Mesenchymal stem cell (in vitro differentiated cells and primary cell): ENCODE data around the gene MYH9.

Experiments used
- DNase-seq: peaks from one replicate; pipeline ENCODE4 v3.0.0-alpha.2; 2013
- H2AFZ ChIP-seq: one replicate; pipeline ENCODE4 v1.6.1; 2013; ENCODE audit warnings: low read depth, mild to moderate bottlenecking, control low read depth, inconsistent platforms, low read length, moderate library complexity
- H2AK5ac ChIP-seq: 2 replicates; pipeline ENCODE4 v1.6.1; 2013; ENCODE audit warnings: low read length, moderate library complexity, mild to moderate bottlenecking, inconsistent platforms; ENCODE audit not compliant: severe bottlenecking
- H2BK120ac ChIP-seq: one replicate; pipeline ENCODE4 v1.6.1; 2013; ENCODE audit warnings: low read depth, mild to moderate bottlenecking, inconsistent platforms, low read length, moderate library complexity
- H2BK12ac ChIP-seq, 2 experiments: one replicate each; pipeline ENCODE4 v1.6.1; 2013; ENCODE audit warnings: inconsistent platforms in 2 of 2, low read length in 2 of 2, mild to moderate bottlenecking in 2 of 2, moderate library complexity in 2 of 2, control low read depth in 1 of 2
- H2BK15ac ChIP-seq: one replicate; pipeline ENCODE4 v1.6.1; 2013; ENCODE audit warnings: mild to moderate bottlenecking, low read depth, inconsistent platforms; ENCODE audit not compliant: poor library complexity, severe bottlenecking
- H2BK5ac ChIP-seq: 2 replicates; pipeline ENCODE4 v1.6.1; 2013; ENCODE audit warnings: low read depth, mild to moderate bottlenecking, low read length, control low read depth, inconsistent platforms; ENCODE audit not compliant: poor library complexity, severe bottlenecking
- H3K14ac ChIP-seq, 2 experiments: one replicate each; pipeline ENCODE4 v1.6.1; 2013; ENCODE audit warnings: inconsistent platforms in 2 of 2, low read length in 2 of 2, control low read depth in 1 of 2, mild to moderate bottlenecking in 1 of 2, moderate library complexity in 1 of 2
- H3K18ac ChIP-seq, 2 experiments: one replicate each; pipeline ENCODE4 v1.6.1; 2013; ENCODE audit warnings: inconsistent platforms in 2 of 2, low read length in 2 of 2, control low read depth in 1 of 2, low read depth in 1 of 2, mild to moderate bottlenecking in 1 of 2
- H3K23ac ChIP-seq, 2 experiments: one replicate each; pipeline ENCODE4 v1.6.1; 2013; ENCODE audit warnings: inconsistent platforms in 2 of 2, low read length in 2 of 2, mild to moderate bottlenecking in 2 of 2, moderate library complexity in 2 of 2, control low read depth in 1 of 2
- H3K27ac ChIP-seq: 2 replicates; pipeline ENCODE4 v1.5.1; 2013; ENCODE audit warnings: mild to moderate bottlenecking, moderate library complexity, low read length, control low read depth, inconsistent platforms; ENCODE audit not compliant: poor library complexity, severe bottlenecking
- H3K27me3 ChIP-seq, 2 experiments: 2 replicates each; pipeline versions ENCODE4 v1.6.1 to v1.7.0; 2013; ENCODE audit warnings: low read length in 2 of 2, mild to moderate bottlenecking in 2 of 2, moderate library complexity in 2 of 2, control low read depth in 1 of 2, inconsistent platforms in 1 of 2; ENCODE audit not compliant: control insufficient read depth in 1 of 2, insufficient read depth in 1 of 2
- H3K36me3 ChIP-seq, 2 experiments: 2 replicates each; pipeline versions ENCODE4 v1.6.1 to v1.7.0; 2013; ENCODE audit warnings: low read length in 2 of 2, control low read depth in 1 of 2, inconsistent platforms in 1 of 2, low read depth in 1 of 2, mild to moderate bottlenecking in 1 of 2; ENCODE audit not compliant: insufficient read depth in 2 of 2, control insufficient read depth in 1 of 2
- H3K4ac ChIP-seq, 2 experiments: one replicate each; pipeline ENCODE4 v1.6.1; 2013; ENCODE audit warnings: inconsistent platforms in 2 of 2, low read length in 2 of 2, mild to moderate bottlenecking in 2 of 2, moderate library complexity in 2 of 2, control low read depth in 1 of 2, low read depth in 1 of 2
- H3K4me1 ChIP-seq: 2 replicates; pipeline ENCODE4 v1.6.1; 2013; ENCODE audit warnings: low read depth, low read length, control low read depth; ENCODE audit not compliant: control insufficient read depth, insufficient read depth
- H3K4me2 ChIP-seq: 2 replicates; pipeline ENCODE4 v1.6.1; 2013; ENCODE audit warnings: low read length, mild to moderate bottlenecking, inconsistent platforms; ENCODE audit not compliant: poor library complexity, severe bottlenecking
- H3K4me3 ChIP-seq, 2 experiments: 2 replicates each; pipeline versions ENCODE4 v1.5.1 to v1.7.0; 2013; ENCODE audit warnings: low read length in 2 of 2, mild to moderate bottlenecking in 2 of 2, control low read depth in 1 of 2, low read depth in 1 of 2; ENCODE audit not compliant: insufficient read depth in 1 of 2
- H3K79me1 ChIP-seq: replicated peaks from 2 replicates; pipeline ENCODE4 v1.6.1; 2013; ENCODE audit warnings: mild to moderate bottlenecking, control low read depth, low read length, inconsistent platforms; ENCODE audit not compliant: poor library complexity, severe bottlenecking
- H3K9ac ChIP-seq: 2 replicates; pipeline ENCODE4 v1.7.0; 2013; ENCODE audit warnings: mild to moderate bottlenecking, low read length, moderate library complexity
- H3K9me3 ChIP-seq: 2 replicates; pipeline ENCODE4 v1.7.0; 2013; ENCODE audit warnings: mild to moderate bottlenecking, low read length; ENCODE audit not compliant: control insufficient read depth
- H4K8ac ChIP-seq: one replicate; pipeline ENCODE4 v1.6.1; 2013; ENCODE audit warnings: inconsistent platforms, mild to moderate bottlenecking, low read length, moderate library complexity
- H4K91ac ChIP-seq: one replicate; pipeline ENCODE4 v1.6.1; 2013; ENCODE audit warnings: mild to moderate bottlenecking, low read length, inconsistent platforms
- WGBS: methylation state at CpG from one replicate; pipeline ENCODE4 v1.1.7; 2013; ENCODE audit warnings: mixed read lengths; 5-methylcytosine and 5-hydroxymethylcytosine counted together

The MYH9 gene

DNA sequence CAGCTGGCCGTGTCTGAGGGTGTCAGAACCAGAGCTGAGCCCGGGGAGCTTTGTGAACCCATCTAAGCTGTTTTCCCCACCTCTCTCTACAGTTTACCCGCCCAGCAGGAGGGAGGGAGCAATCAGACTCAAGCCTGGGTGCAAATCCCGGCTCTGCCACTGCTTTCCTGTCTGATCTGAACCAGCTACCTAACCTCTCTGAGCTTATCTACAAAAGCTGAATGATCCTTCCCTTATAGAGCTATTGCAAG lies 148.7 kb downstream of the MYH9 start:
- peaks cover 8 to 24% of the 10 kb centered on the region in 2 experiments for H3K36me3 ChIP-seq
- peak overlapping the region; percentile 6 to 82 for H3K18ac ChIP-seq
- H3K23ac ChIP-seq = peak overlapping the region; percentile 64 to 91
- peak overlapping the region; percentile 62 for H3K4me2 ChIP-seq
- peak overlapping the region; percentile 41 for H4K91ac ChIP-seq
- H2BK120ac ChIP-seq = no peak overlapping the region
- peak overlapping the region; percentile 91 for H3K9ac ChIP-seq
- peak overlapping the region; percentile 78 for H4K8ac ChIP-seq
- H3K79me1 ChIP-seq = peaks cover 8% of the 10 kb centered on the region
- H3K4ac ChIP-seq = peak overlapping the region; percentile 46 to 96
- peak overlapping the region; percentile 94 for H3K27ac ChIP-seq
- no peak for DNase-seq
- H3K4me3 ChIP-seq = peak overlapping the region; percentile 70 to 86
- no peaks in the 10 kb centered on the region for H3K27me3 ChIP-seq
- H2AK5ac ChIP-seq = peak overlapping the region; percentile 95
- H3K4me1 ChIP-seq = peaks cover 32% of the 10 kb centered on the region
- peak overlapping the region; percentile 67 for H2AFZ ChIP-seq
- 21% methylated on average over 4 of the region's 4 CpGs for WGBS
- H2BK15ac ChIP-seq = peak overlapping the region; percentile 88
- H3K9me3 ChIP-seq = no peaks in the 10 kb centered on the region
- peak overlapping the region in 1 of 2 experiments; percentile 88 for H3K14ac ChIP-seq
- peak overlapping the region; percentile 84 for H2BK5ac ChIP-seq
- peak overlapping the region in 1 of 2 experiments; percentile 71 for H2BK12ac ChIP-seq

DNA sequence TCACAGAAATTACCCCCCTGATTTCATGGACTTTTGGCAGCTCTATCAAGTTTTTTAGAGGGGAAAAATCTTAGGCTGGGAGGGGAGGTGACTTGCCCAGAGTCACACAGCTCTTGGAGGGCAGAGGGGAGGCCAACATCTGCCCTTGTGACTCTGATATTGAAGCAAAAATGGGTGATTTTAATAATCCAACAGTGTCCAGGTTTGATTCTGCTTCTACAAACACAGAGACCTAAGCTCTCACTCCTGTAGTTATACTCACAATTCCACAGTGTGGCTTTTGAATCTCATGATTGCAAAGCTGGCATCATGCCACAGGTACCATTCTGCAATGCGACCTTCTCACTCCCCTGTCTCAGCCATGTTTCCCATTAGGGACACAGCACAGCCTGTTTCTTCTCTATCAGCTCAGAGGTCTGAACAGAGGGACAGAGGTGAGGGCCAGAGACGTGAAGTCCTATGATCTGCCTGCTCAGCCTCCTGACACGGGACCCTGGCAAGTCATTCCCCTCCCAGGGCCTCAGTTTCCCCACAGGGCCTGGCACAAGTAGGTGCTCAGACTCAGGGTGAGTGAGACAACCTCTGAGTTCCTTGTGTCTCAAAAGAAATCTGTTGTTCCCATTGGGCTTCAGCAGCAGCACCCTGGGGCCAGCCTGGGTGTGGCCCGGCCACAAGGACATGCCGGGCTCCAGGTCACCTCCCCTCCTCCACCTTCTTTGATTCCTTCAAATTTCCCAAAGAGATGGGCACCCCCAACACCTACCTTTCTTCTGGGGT lies 149.2 kb downstream of the MYH9 start:
- H3K27me3 ChIP-seq = no peaks in the 10 kb centered on the region
- H3K4me1 ChIP-seq = peaks cover 29% of the 10 kb centered on the region
- H2BK12ac ChIP-seq = peak overlapping the region; percentile 25 to 71
- peak overlapping the region; percentile 62 for H3K4me2 ChIP-seq
- peak overlapping the region; percentile 94 for H3K27ac ChIP-seq
- DNase-seq = no peak
- H4K91ac ChIP-seq = no peak overlapping the region
- H3K14ac ChIP-seq = peak overlapping the region in 1 of 2 experiments; percentile 88
- peak overlapping the region; percentile 67 for H2AFZ ChIP-seq
- peaks cover 8 to 26% of the 10 kb centered on the region in 2 experiments for H3K36me3 ChIP-seq
- WGBS = 65% methylated on average over 5 of the region's 5 CpGs
- peak overlapping the region; percentile 46 to 96 for H3K4ac ChIP-seq
- peaks cover 8% of the 10 kb centered on the region for H3K79me1 ChIP-seq
- peak overlapping the region; percentile 84 for H2BK5ac ChIP-seq
- peak overlapping the region in 1 of 2 experiments; percentile 91 for H3K23ac ChIP-seq
- H3K9ac ChIP-seq = peak overlapping the region; percentile 91
- H3K4me3 ChIP-seq = peak overlapping the region; percentile 70 to 86
- no peak overlapping the region for H2BK120ac ChIP-seq
- peak overlapping the region; percentile 88 for H2BK15ac ChIP-seq
- peak overlapping the region; percentile 6 to 82 for H3K18ac ChIP-seq
- H2AK5ac ChIP-seq = peak overlapping the region; percentile 95
- no peaks in the 10 kb centered on the region for H3K9me3 ChIP-seq
- H4K8ac ChIP-seq = peak overlapping the region; percentile 78

DNA sequence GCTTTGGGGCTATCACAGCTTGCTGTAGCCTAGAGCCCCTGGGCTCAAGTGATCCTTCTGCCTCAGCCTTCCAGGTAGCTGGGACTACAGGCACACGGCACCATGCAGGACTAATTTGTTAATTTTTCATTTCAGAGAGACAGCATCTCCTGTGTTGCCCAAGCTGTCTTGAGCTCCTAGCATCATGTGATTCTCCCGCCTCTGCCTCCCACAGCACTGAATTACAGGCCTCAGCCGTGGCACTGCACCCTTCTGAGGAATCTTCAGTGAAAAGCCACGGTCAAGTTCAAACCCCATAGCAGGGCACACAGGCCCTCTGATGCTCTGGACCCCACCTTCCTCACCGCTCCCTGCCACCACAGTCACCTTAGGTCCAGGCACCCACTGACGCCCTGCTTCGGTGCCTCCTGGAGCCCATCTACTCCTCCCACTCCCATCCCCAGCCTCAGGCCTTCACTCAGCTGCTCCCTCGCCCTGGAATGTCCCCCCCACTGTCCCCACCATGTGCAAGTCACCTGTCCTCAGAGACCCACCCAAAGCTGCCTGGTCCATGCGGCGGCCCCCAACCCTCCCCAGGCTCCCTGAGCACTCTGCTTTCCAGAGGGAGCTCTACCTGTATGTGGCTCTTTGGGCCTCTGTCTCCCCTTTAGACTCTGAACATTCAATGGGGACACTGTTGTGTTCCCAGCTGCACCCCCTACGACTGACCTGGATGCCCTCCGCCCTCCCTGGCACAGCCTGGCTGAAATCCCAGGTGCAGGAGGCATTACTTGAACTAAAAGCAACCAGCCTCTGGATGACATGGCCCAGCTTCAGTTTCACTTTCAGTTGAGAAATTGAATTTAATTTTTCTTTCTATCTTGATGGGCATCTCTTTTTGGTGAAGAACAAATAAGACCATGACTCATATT lies 150.1 kb downstream of the MYH9 start:
- H2BK12ac ChIP-seq = peak overlapping the region in 1 of 2 experiments; percentile 67
- peak overlapping the region in 1 of 2 experiments; percentile 42 for H3K4ac ChIP-seq
- peak overlapping the region; percentile 91 for H3K9ac ChIP-seq
- peaks cover 29% of the 10 kb centered on the region for H3K4me1 ChIP-seq
- H2AFZ ChIP-seq = no peak overlapping the region
- peak overlapping the region in 1 of 2 experiments; percentile 50 for H3K14ac ChIP-seq
- H2AK5ac ChIP-seq = no peak overlapping the region
- peaks cover 12% of the 10 kb centered on the region for H3K79me1 ChIP-seq
- H3K18ac ChIP-seq = peak overlapping the region in 1 of 2 experiments; percentile 40
- H3K4me2 ChIP-seq = peak overlapping the region; percentile 62
- no peaks in the 10 kb centered on the region for H3K27me3 ChIP-seq
- peak overlapping the region; percentile 35 for H4K8ac ChIP-seq
- 92% methylated on average over 12 of the region's 12 CpGs for WGBS
- peaks cover 16 to 35% of the 10 kb centered on the region in 2 experiments for H3K36me3 ChIP-seq
- no peak overlapping the region for H3K23ac ChIP-seq
- no peak overlapping the region for H2BK5ac ChIP-seq
- H3K4me3 ChIP-seq = peak overlapping the region; percentile 16 to 86
- no peak overlapping the region for H2BK15ac ChIP-seq
- peak; percentile 47 for DNase-seq
- no peaks in the 10 kb centered on the region for H3K9me3 ChIP-seq
- no peak overlapping the region for H2BK120ac ChIP-seq
- peak overlapping the region; percentile 15 for H4K91ac ChIP-seq
- H3K27ac ChIP-seq = peak overlapping the region; percentile 10
